Measurements from ENCODE around the gene TIE1.
A peak's percentile ranks its signal among the peaks of the same experiment; 100 is the strongest.

Gene TIE1

GRCh38 chr1:43360616-43361015 is 59.8 kb downstream of the TIE1 start:
- Histone ChIP-seq H3K4me1 (ENCODE audit: control insufficient read depth, insufficient read depth, low read length) (peaks cover 13% of the 10 kb centered on the region), H3K4me3 (ENCODE audit: insufficient read depth, low read depth, low read length) (peak overlapping the region; percentile 87), H3K9me3 (ENCODE audit: control insufficient read depth, low read length) (no peaks in the 10 kb centered on the region), H3K36me3 (ENCODE audit: control insufficient read depth, insufficient read depth, low read length) (peaks cover 18% of the 10 kb centered on the region), H3K27ac (ENCODE audit: insufficient read depth, low read depth, low read length, poor library complexity, severe bottlenecking) (no peak overlapping the region), H3K27me3 (ENCODE audit: control insufficient read depth, insufficient read depth, low read length, poor library complexity, severe bottlenecking) (no peaks in the 10 kb centered on the region)
- 93 to 95% methylated on average over 4 of the region's 4 CpGs for WGBS, 2 experiments

GRCh38 chr1:43363283-43363934 is 62.6 kb downstream of the TIE1 start:
- Histone ChIP-seq H3K27ac (ENCODE audit: insufficient read depth, low read depth, low read length, poor library complexity, severe bottlenecking) (no peak overlapping the region), H3K4me3 (ENCODE audit: insufficient read depth, low read depth, low read length) (no peak overlapping the region), H3K9me3 (ENCODE audit: control insufficient read depth, low read length) (no peaks in the 10 kb centered on the region), H3K36me3 (ENCODE audit: control insufficient read depth, insufficient read depth, low read length) (peaks cover 18% of the 10 kb centered on the region), H3K4me1 (ENCODE audit: control insufficient read depth, insufficient read depth, low read length) (peaks cover 29% of the 10 kb centered on the region), H3K27me3 (ENCODE audit: control insufficient read depth, insufficient read depth, low read length, poor library complexity, severe bottlenecking) (no peaks in the 10 kb centered on the region)
- WGBS, 2 experiments, result 89 to 92% methylated on average over 9 of the region's 9 CpGs

- H3K27ac ChIP-seq (ENCODE audit: insufficient read depth, low read depth, low read length, poor library complexity, severe bottlenecking), result no peak overlapping the region
- peaks cover 18% of the 10 kb centered on the region for H3K36me3 ChIP-seq (ENCODE audit: control insufficient read depth, insufficient read depth, low read length)
- no peak overlapping the region for H3K4me3 ChIP-seq (ENCODE audit: insufficient read depth, low read depth, low read length)
- WGBS, 2 experiments, result 84 to 87% methylated on average over 5 of the region's 5 CpGs
- H3K27me3 ChIP-seq (ENCODE audit: control insufficient read depth, insufficient read depth, low read length, poor library complexity, severe bottlenecking), result no peaks in the 10 kb centered on the region
- H3K4me1 ChIP-seq (ENCODE audit: control insufficient read depth, insufficient read depth, low read length), result peaks cover 33% of the 10 kb centered on the region
- H3K9me3 ChIP-seq (ENCODE audit: control insufficient read depth, low read length), result no peaks in the 10 kb centered on the region
Measured at GRCh38 chr1:43363935-43364525, 63.2 kb downstream of the TIE1 start.

GRCh38 chr1:43365678-43366077 is 64.9 kb downstream of the TIE1 start:
- no peaks in the 10 kb centered on the region for H3K9me3 ChIP-seq (ENCODE audit: control insufficient read depth, low read length)
- no peaks in the 10 kb centered on the region for H3K27me3 ChIP-seq (ENCODE audit: control insufficient read depth, insufficient read depth, low read length, poor library complexity, severe bottlenecking)
- H3K36me3 ChIP-seq (ENCODE audit: control insufficient read depth, insufficient read depth, low read length), result peaks cover 14% of the 10 kb centered on the region
- H3K4me3 ChIP-seq (ENCODE audit: insufficient read depth, low read depth, low read length), result no peak overlapping the region
- H3K4me1 ChIP-seq (ENCODE audit: control insufficient read depth, insufficient read depth, low read length), result peaks cover 21% of the 10 kb centered on the region
- no peak overlapping the region for H3K27ac ChIP-seq (ENCODE audit: insufficient read depth, low read depth, low read length, poor library complexity, severe bottlenecking)
- WGBS, 2 experiments, result 82 to 84% methylated on average over 2 of the region's 2 CpGs

- peaks cover 11% of the 10 kb centered on the region for H3K36me3 ChIP-seq (ENCODE audit: control insufficient read depth, insufficient read depth, low read length)
- 43 to 48% methylated on average over 11 of the region's 11 CpGs for WGBS, 2 experiments
- no peaks in the 10 kb centered on the region for H3K9me3 ChIP-seq (ENCODE audit: control insufficient read depth, low read length)
- H3K4me1 ChIP-seq (ENCODE audit: control insufficient read depth, insufficient read depth, low read length), result peaks cover 19% of the 10 kb centered on the region
- no peaks in the 10 kb centered on the region for H3K27me3 ChIP-seq (ENCODE audit: control insufficient read depth, insufficient read depth, low read length, poor library complexity, severe bottlenecking)
- peak overlapping the region; percentile 68 for H3K4me3 ChIP-seq (ENCODE audit: insufficient read depth, low read depth, low read length)
- no peak overlapping the region for H3K27ac ChIP-seq (ENCODE audit: insufficient read depth, low read depth, low read length, poor library complexity, severe bottlenecking)
Measured at GRCh38 chr1:43366179-43366578, 65.4 kb downstream of the TIE1 start.

GRCh38 chr1:43366601-43367025 is 65.8 kb downstream of the TIE1 start:
- 18 to 19% methylated on average over 5 of the region's 5 CpGs for WGBS, 2 experiments
- H3K27me3 ChIP-seq (ENCODE audit: control insufficient read depth, insufficient read depth, low read length, poor library complexity, severe bottlenecking), result no peaks in the 10 kb centered on the region
- H3K36me3 ChIP-seq (ENCODE audit: control insufficient read depth, insufficient read depth, low read length), result peaks cover 6% of the 10 kb centered on the region
- peaks cover 19% of the 10 kb centered on the region for H3K4me1 ChIP-seq (ENCODE audit: control insufficient read depth, insufficient read depth, low read length)
- no peaks in the 10 kb centered on the region for H3K9me3 ChIP-seq (ENCODE audit: control insufficient read depth, low read length)
- no peak overlapping the region for H3K27ac ChIP-seq (ENCODE audit: insufficient read depth, low read depth, low read length, poor library complexity, severe bottlenecking)
- peak overlapping the region; percentile 68 for H3K4me3 ChIP-seq (ENCODE audit: insufficient read depth, low read depth, low read length)

- no peaks in the 10 kb centered on the region for H3K9me3 ChIP-seq (ENCODE audit: control insufficient read depth, low read length)
- 6% methylated on average over 48 of the region's 48 CpGs for WGBS, 2 experiments
- H3K36me3 ChIP-seq (ENCODE audit: control insufficient read depth, insufficient read depth, low read length), result peaks cover 1% of the 10 kb centered on the region
- H3K4me1 ChIP-seq (ENCODE audit: control insufficient read depth, insufficient read depth, low read length), result peaks cover 19% of the 10 kb centered on the region
- H3K27ac ChIP-seq (ENCODE audit: insufficient read depth, low read depth, low read length, poor library complexity, severe bottlenecking), result no peak overlapping the region
- H3K4me3 ChIP-seq (ENCODE audit: insufficient read depth, low read depth, low read length), result peak overlapping the region; percentile 68
- no peaks in the 10 kb centered on the region for H3K27me3 ChIP-seq (ENCODE audit: control insufficient read depth, insufficient read depth, low read length, poor library complexity, severe bottlenecking)
Measured at GRCh38 chr1:43367026-43367903, 66.5 kb downstream of the TIE1 start.

GRCh38 chr1:43367904-43368645 is 67.3 kb downstream of the TIE1 start, which contains the start of gene ELOVL1:
Gene ELOVL1, minus strand, starts transcription at chr1:43368011. Its CDS starts 2,402 bp downstream, at chr1:43365609.
- Histone ChIP-seq H3K36me3 (ENCODE audit: control insufficient read depth, insufficient read depth, low read length) (no peaks in the 10 kb centered on the region), H3K9me3 (ENCODE audit: control insufficient read depth, low read length) (no peaks in the 10 kb centered on the region), H3K27ac (ENCODE audit: insufficient read depth, low read depth, low read length, poor library complexity, severe bottlenecking) (peak within 1 kb of the TSS; percentile 91), H3K4me3 (ENCODE audit: insufficient read depth, low read depth, low read length) (peak within 1 kb of the TSS; percentile 68), H3K4me1 (ENCODE audit: control insufficient read depth, insufficient read depth, low read length) (peaks cover 19% of the 10 kb centered on the region), H3K27me3 (ENCODE audit: control insufficient read depth, insufficient read depth, low read length, poor library complexity, severe bottlenecking) (no peaks in the 10 kb centered on the region)
- WGBS, 2 experiments, result 1% methylated on average over 58 of the region's 58 CpGs

- Histone ChIP-seq H3K36me3 (ENCODE audit: control insufficient read depth, insufficient read depth, low read length) (no peaks in the 10 kb centered on the region), H3K27ac (ENCODE audit: insufficient read depth, low read depth, low read length, poor library complexity, severe bottlenecking) (peak overlapping the region; percentile 91), H3K4me3 (ENCODE audit: insufficient read depth, low read depth, low read length) (peak overlapping the region; percentile 68), H3K4me1 (ENCODE audit: control insufficient read depth, insufficient read depth, low read length) (peaks cover 19% of the 10 kb centered on the region), H3K9me3 (ENCODE audit: control insufficient read depth, low read length) (no peaks in the 10 kb centered on the region), H3K27me3 (ENCODE audit: control insufficient read depth, insufficient read depth, low read length, poor library complexity, severe bottlenecking) (no peaks in the 10 kb centered on the region)
- 36 to 43% methylated on average over 6 of the region's 6 CpGs for WGBS, 2 experiments
Measured at GRCh38 chr1:43368646-43369020, 67.9 kb downstream of the TIE1 start.
